ENCODE measurements around the gene RANBP17. TPM values are rescaled to one million over a fixed set of nuclear protein-coding genes. Genes with fewer than 3 reads are reported as not detected.

Gene RANBP17
- polyA plus RNA-seq, 1 of the 3 experiments (the other 2 are of a cell fraction), result 6.0 TPM

GRCh38 chr5:170863646-170864045 is 1.8 kb downstream of the RANBP17 start:
- H3F3A ChIP-seq (replicated peaks; ENCODE audit: insufficient read depth), result peaks cover 7% of the 10 kb centered on the region
- H3K4me1 ChIP-seq (ENCODE audit: control insufficient read depth in 1 of 2, insufficient read depth in 2 of 2, low read depth in 1 of 2, low read length in 1 of 2), result peaks cover 0 to 3% of the 10 kb centered on the region in 2 experiments; a peak in 2 of 4 replicates
- peaks cover 12% of the 10 kb centered on the region for H3K9me3 ChIP-seq
- no peak overlapping the region for H3K9ac ChIP-seq
- no peak overlapping the region for H2AFZ ChIP-seq (ENCODE audit: low read depth)
- H3K36me3 ChIP-seq (replicated peaks in 1 of 2; ENCODE audit: control insufficient read depth in 1 of 2, insufficient read depth in 2 of 2, low read length in 1 of 2), result peaks cover 0 to 2% of the 10 kb centered on the region in 2 experiments
- H3K9me2 ChIP-seq, result no peaks in the 10 kb centered on the region
- no peaks in the 10 kb centered on the region for H3K27me3 ChIP-seq (ENCODE audit: insufficient read depth)
- H4K20me1 ChIP-seq (ENCODE audit: insufficient read depth), result no peaks in the 10 kb centered on the region
- POLR2A ChIA-PET, result no interaction called here
- no peak overlapping the region for H3K4me3 ChIP-seq (ENCODE audit: low read depth in 2 of 2, low read length in 1 of 2)
- H3K4me2 ChIP-seq, result 0 out of 2 replicates have a peak overlapping the region, but pooled peaks have one; percentile 73
- TF ChIP-seq RAD21 (IDR thresholded peaks at IDR 0.05; ENCODE audit: low read length) (no peak), CTCF (IDR thresholded peaks at IDR 0.05) (no peak), MAX (IDR thresholded peaks at IDR 0.05; ENCODE audit: low read depth) (no peak), PBX3 (IDR thresholded peaks at IDR 0.05) (no peak), GABPA (IDR thresholded peaks at IDR 0.05; ENCODE audit: low read depth) (no peak), EZH2phosphoT487 (IDR thresholded peaks at IDR 0.05; ENCODE audit: borderline replicate concordance, low read depth) (no peak), EP300 (IDR thresholded peaks at IDR 0.05; ENCODE audit: borderline replicate concordance in 1 of 2, low read depth in 1 of 2, low read length in 1 of 2) (no peak), FOXJ3 (CRISPR knock-in tag; IDR thresholded peaks at IDR 0.05) (no peak), ZBTB33 (IDR thresholded peaks at IDR 0.05; ENCODE audit: borderline replicate concordance, low read depth) (no peak)
- CTCF ChIA-PET, result interaction anchor here (1.8 kb wide), 1 partner anchor 72 kb away, joined by 5 read pairs; no protein-coding TSS in a partner anchor
- WGBS (ENCODE audit: low lambda C conversion rate), result 93% methylated on average over 3 of the region's 3 CpGs
- H3K79me2 ChIP-seq (ENCODE audit: insufficient read depth), result peaks cover 29% of the 10 kb centered on the region
- DNase-seq, result no peak
- H3K27ac ChIP-seq (ENCODE audit: low read depth in 2 of 2, low read length in 1 of 2), result no peak overlapping the region

GRCh38 chr5:170865622-170866021 is 3.8 kb downstream of the RANBP17 start:
- no peak overlapping the region for H2AFZ ChIP-seq (ENCODE audit: low read depth)
- H3K9me3 ChIP-seq, result peaks cover 7% of the 10 kb centered on the region
- no peaks in the 10 kb centered on the region for H3K9me2 ChIP-seq
- CTCF ChIA-PET, result no interaction called here
- H3K4me3 ChIP-seq (ENCODE audit: low read depth in 2 of 2, low read length in 1 of 2), result no peak overlapping the region
- no peaks in the 10 kb centered on the region for H3K27me3 ChIP-seq (ENCODE audit: insufficient read depth)
- no peak overlapping the region for H3K27ac ChIP-seq (ENCODE audit: low read depth in 2 of 2, low read length in 1 of 2)
- H4K20me1 ChIP-seq (ENCODE audit: insufficient read depth), result no peaks in the 10 kb centered on the region
- peaks cover 44% of the 10 kb centered on the region for H3K79me2 ChIP-seq (ENCODE audit: insufficient read depth)
- no peak overlapping the region for H3K9ac ChIP-seq
- H3K4me2 ChIP-seq, result no peak overlapping the region
- peaks cover 0 to 2% of the 10 kb centered on the region in 2 experiments for H3K36me3 ChIP-seq (replicated peaks in 1 of 2; ENCODE audit: control insufficient read depth in 1 of 2, insufficient read depth in 2 of 2, low read length in 1 of 2)
- peaks cover 7% of the 10 kb centered on the region for H3F3A ChIP-seq (replicated peaks; ENCODE audit: insufficient read depth)
- WGBS (ENCODE audit: low lambda C conversion rate), result 100% methylated on average over 1 of the region's 1 CpG
- H3K4me1 ChIP-seq (ENCODE audit: control insufficient read depth in 1 of 2, insufficient read depth in 2 of 2, low read depth in 1 of 2, low read length in 1 of 2), result peaks cover 0 to 3% of the 10 kb centered on the region in 2 experiments; a peak in 2 of 4 replicates
- TF ChIP-seq SMC3 (IDR thresholded peaks at IDR 0.05; ENCODE audit: low read depth, low read length), result no peak
- no peak for TF ChIP-seq USF2 (IDR thresholded peaks at IDR 0.05; ENCODE audit: borderline replicate concordance, low read depth, low read length)
- no peak for TF ChIP-seq MAX (IDR thresholded peaks at IDR 0.05; ENCODE audit: low read depth)
- no peak for TF ChIP-seq EP300 (IDR thresholded peaks at IDR 0.05; ENCODE audit: borderline replicate concordance in 1 of 2, low read depth in 1 of 2, low read length in 1 of 2)
- TF ChIP-seq NFIC (IDR thresholded peaks at IDR 0.05; ENCODE audit: borderline replicate concordance), result no peak
- TF ChIP-seq TEAD4 (IDR thresholded peaks at IDR 0.05; ENCODE audit: borderline replicate concordance, insufficient read depth), result no peak
- TF ChIP-seq JUND (IDR thresholded peaks at IDR 0.05), result no peak
- TF ChIP-seq NRF1 (IDR thresholded peaks at IDR 0.05; ENCODE audit: low read depth, low read length), result no peak
- TF ChIP-seq POLR2AphosphoS5 (IDR thresholded peaks at IDR 0.05; ENCODE audit: low read depth, low read length), result no peak
- no peak for TF ChIP-seq FOXJ3 (CRISPR knock-in tag; IDR thresholded peaks at IDR 0.05)
- TF ChIP-seq PBX3 (IDR thresholded peaks at IDR 0.05), result no peak
- no peak for TF ChIP-seq RCOR1 (IDR thresholded peaks at IDR 0.05; ENCODE audit: low read length)
- TF ChIP-seq ELF1 (IDR thresholded peaks at IDR 0.05), result no peak
- no peak for TF ChIP-seq FOSL2 (IDR thresholded peaks at IDR 0.05; ENCODE audit: borderline replicate concordance, low read depth)
- no peak for DNase-seq
- POLR2A ChIA-PET, result no interaction called here

All from SK-N-SH (cell line).